GM19193 (cell line): ENCODE results near the gene BATF3.

Experiments used
- POLR2A ChIP-seq: IDR thresholded peaks from 4 replicates; pipeline ENCODE4 v1.6.1; 2011; ENCODE audit not compliant: insufficient read depth, insufficient read length; ENCODE audit errors: extremely low read depth

Gene BATF3

GRCh38 chr1:212690816-212691403, 8.7 kb downstream of the BATF3 start:
- no peak for TF ChIP-seq POLR2A

GRCh38 chr1:212689758-212690529, 9.7 kb downstream of the BATF3 start:
- no peak for TF ChIP-seq POLR2A

- TF ChIP-seq POLR2A: no peak
Observed at GRCh38 chr1:212689196-212689725, 10.4 kb downstream of the BATF3 start.

GRCh38 chr1:212688341-212689047, 11.1 kb downstream of the BATF3 start:
- no peak for TF ChIP-seq POLR2A

GRCh38 chr1:212687811-212688210, 11.8 kb downstream of the BATF3 start:
- no peak for TF ChIP-seq POLR2A

GRCh38 chr1:212686591-212686990, 13.0 kb downstream of the BATF3 start:
- no peak for TF ChIP-seq POLR2A

GRCh38 chr1:212686069-212686468, 13.6 kb downstream of the BATF3 start:
- TF ChIP-seq POLR2A: no peak

GRCh38 chr1:212685429-212685828, 14.2 kb downstream of the BATF3 start:
- TF ChIP-seq POLR2A: no peak

- no peak for TF ChIP-seq POLR2A
Observed at GRCh38 chr1:212684521-212685090, 15.0 kb downstream of the BATF3 start.

- TF ChIP-seq POLR2A: no peak
Observed at GRCh38 chr1:212684076-212684475, 15.6 kb downstream of the BATF3 start.

GRCh38 chr1:212683357-212683722, 16.3 kb downstream of the BATF3 start:
- peak; percentile 61 for TF ChIP-seq POLR2A

- no peak for TF ChIP-seq POLR2A
Observed at GRCh38 chr1:212680680-212681389, 18.8 kb downstream of the BATF3 start.

GRCh38 chr1:212678456-212679410, 20.9 kb downstream of the BATF3 start:
- TF ChIP-seq POLR2A: no peak
